GM18526 (cell line): Measurements from ENCODE around the gene GAS7.

Source experiments
- POLR2A ChIP-seq: IDR thresholded peaks from 3 replicates; pipeline ENCODE4 v1.6.1; 2011; ENCODE audit not compliant: insufficient read length; ENCODE audit errors: extremely low read depth

Gene GAS7

GRCh38 chr17:10136258-10136981, 62.0 kb downstream of the GAS7 start:
- TF ChIP-seq POLR2A = no peak

DNA sequence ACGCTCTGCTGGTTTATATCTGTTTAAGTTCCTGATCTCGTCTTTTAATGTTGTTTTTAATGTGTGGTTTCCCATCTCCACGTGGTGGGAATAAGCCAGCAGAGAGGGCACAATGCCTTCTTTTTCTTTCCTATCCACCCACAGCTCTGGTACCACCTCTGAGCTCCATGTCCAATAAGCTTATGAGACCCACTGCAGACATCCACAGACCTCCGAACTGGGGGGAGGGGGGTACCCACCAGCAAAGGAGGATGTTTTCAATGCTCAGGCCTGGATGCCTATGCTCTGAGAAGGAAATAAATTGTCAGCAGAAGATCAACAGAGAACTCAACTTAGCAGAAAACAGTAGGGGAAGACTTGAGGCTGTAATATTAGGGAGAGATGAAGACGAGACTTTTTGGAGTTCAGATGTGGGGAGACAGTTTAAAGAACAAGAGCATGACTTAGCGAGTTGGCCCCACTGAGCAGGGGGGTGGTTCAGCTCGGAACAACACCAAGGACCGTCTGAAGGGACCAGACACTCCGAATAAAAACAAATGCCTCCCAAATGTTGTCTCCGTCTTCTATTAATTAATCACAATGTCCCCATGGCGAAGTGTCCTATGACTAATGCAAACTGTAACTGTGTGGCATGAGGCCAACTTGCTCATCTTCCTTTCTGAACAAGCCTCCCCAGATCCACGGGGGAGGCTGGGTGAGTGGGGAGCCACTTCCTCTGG, 62.7 kb downstream of the GAS7 start:
- TF ChIP-seq POLR2A = no peak

DNA sequence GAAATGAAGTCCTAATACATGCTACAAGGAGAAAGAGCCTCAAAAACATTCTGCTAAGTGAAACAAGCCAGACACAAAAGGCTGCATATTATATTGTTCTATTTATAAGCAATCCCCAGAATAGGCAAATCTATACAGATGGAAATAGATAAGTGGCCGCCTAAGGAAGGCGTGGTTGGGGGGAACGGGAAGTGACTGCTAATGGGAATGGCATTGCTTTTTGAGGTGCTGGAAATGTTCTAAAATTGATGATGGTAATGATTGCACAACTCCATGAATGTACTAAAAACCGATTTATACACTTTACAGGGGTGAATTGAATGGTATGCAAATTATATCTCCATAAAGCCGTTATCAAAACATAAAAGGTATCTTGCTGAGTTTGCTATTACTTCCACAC, 67.7 kb downstream of the GAS7 start:
- TF ChIP-seq POLR2A = no peak

DNA sequence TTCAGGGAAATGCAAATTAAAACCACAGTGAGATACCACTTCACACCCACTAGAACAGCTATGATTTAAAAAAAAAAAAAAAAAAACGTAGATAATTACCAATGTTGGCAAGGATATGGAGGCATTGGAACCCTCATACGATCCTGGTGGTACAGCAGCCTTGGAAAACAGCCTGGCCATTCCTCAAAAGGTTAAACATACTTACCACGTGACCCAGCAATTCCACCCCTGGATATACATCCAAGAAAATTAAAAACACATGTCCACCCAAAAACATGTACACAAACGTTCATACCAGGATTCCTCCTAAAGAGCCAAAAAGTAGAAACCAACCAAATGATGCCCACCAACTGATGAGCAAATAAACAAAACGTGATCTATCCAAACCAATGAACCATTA, 68.1 kb downstream of the GAS7 start:
- no peak for TF ChIP-seq POLR2A

DNA sequence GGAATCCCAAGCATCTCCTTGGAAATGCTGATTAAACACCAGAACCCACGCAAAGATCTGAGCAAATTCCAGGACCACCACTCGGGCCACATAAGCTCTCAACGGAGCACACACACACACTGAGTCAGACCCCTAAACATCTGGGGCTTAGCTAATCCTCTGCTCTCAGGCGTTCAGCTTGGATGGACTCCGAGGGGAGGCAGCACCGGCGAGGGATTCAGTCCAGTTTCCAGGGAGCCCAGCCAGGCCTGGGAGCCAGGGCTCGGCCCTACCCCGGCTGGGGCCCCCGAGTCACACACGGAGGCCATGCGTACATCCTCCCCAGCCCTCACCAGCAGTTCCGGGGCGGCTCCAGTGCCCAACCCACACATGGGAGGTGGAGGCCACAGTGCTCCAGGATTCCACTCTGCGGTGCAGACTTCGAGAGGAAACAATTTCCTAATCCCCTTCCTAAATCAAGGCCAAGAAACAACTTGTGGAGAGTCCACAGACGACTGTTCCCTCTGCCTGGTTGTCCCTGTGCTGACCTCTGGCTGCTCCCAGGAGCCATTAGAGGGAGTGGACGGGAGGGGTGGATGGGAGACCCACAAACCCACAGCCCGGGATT, 70.5 kb downstream of the GAS7 start:
- TF ChIP-seq POLR2A = no peak

DNA sequence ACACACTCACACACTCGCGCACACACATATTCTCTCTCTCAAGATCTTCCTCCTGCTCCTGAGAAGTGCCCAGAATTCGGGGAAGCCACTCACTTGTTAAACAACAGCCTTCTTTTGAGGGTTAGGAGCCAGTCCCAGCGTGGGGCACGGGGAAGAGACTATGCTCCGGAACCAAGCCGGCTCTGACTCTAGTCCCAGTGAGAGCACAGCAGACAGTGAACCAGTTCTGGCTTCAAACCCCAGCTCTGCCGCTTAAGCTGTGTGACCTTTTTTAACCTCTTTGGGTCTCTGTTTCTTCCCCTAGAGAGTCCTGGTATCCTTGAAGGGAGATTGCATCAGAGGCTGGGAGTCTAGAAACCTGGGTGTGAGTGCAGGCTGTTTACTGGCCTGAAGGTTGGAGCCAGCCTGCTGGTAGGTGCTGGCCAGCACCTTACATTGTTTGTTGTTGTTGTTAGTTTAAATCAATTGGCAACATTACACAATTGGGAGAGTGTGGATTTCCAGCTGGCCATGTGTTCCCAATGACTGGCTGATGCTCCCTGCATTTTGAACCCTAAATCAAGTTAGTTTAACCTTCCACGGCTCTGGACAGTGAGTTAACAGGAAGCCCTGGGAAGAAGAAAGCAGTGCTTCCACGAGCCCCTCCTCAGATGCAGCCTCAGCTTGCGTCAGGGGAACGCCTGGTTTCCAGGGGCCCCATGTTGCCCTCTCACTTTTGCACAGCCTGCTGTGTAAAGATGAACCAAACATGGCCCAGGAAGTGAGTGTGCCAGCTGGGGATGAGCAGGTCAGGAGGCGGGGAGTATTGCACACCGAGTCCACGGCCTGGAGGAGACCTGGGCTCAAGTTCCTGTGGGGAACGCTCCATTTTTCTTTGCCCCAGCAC, 71.5 kb downstream of the GAS7 start:
- TF ChIP-seq POLR2A = no peak

DNA sequence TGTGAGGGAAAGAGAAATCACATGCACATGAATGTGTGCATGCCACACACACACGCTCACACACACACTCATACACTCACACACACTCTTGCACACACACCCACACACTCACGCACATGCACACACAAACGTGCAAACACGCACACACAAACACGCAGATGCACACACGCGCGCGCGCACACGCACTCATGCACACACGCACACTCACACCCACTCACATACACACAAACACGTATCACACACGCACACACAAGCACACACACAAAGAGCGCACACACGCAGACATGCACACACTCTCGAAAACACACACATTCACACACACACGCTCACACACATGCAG, 72.2 kb downstream of the GAS7 start:
- no peak for TF ChIP-seq POLR2A

GRCh38 chr17:10125531-10126275, 72.7 kb downstream of the GAS7 start:
- no peak for TF ChIP-seq POLR2A

GRCh38 chr17:10123093-10123492, 75.3 kb downstream of the GAS7 start:
- no peak for TF ChIP-seq POLR2A

DNA sequence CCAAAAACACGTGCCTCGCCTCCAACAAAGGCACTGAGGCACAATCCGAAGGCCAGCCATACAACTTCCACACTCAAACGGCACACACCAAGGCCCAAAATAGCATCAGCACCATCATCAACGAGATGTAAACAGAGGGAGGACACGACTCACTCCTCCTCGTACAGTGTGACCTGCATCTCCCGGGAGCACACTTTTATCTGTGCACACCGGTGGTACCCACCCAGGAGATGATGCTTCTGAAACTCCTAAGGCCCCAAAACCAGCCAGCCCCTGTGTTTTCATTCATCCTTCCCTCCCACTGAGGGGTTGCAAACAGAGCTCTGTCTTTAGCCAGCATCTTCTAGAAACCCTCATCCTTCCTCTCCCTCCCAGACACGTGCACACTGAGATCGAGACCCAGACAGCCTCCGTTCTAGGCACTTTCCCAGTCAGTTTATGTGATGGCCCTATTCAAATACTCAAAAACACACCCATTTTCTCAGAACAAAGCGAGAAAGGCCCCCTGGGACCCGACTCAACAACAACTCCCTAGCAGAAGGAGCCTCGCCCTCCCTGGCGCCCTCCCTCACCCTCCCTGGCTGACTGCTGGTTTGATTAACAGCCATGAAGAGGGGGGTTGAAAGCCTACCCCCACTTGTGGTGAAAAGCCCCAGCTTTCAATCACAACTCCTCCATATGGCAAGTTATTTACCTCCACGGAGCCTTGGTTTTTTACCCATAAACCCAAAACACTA, 76.3 kb downstream of the GAS7 start:
- TF ChIP-seq POLR2A = no peak

DNA sequence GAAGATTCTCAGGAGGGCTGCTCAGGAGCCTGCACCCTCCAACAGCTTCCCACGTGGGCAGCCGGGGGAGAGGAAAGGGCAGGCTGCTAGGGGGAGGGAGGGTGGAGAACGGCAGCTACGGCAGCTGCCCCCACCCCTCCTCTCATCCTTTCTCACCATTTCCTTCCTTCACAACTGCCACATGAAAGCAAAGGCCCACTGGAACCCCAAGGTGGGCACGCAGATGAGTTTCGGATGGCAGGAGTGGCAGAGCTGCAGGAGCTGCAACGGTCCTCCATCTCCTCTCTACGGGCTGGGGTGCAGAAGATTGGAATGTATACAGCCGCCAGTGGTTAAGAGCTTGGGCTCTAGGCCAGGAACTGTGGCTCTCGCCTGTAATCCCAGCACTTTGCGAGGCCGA, 77.7 kb downstream of the GAS7 start:
- no peak for TF ChIP-seq POLR2A

DNA sequence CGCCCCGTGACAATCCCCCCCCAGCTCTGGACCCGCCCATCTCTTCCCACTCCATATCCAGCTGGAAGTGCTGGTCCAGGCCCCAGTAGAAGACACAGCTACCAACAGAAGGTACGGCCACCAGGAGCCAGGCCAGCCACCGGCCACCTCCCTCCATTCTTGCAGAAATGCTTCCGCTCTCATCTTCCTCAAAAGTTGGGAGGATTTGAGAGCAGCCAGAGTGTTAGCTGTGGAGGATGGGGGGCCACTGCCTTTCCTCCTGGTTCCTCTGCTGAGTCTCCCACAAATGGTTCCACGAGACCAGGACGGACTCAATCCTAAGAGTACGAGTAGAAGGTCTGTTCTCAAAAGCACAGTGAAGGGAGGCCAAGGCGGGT, 78.3 kb downstream of the GAS7 start:
- TF ChIP-seq POLR2A = no peak

DNA sequence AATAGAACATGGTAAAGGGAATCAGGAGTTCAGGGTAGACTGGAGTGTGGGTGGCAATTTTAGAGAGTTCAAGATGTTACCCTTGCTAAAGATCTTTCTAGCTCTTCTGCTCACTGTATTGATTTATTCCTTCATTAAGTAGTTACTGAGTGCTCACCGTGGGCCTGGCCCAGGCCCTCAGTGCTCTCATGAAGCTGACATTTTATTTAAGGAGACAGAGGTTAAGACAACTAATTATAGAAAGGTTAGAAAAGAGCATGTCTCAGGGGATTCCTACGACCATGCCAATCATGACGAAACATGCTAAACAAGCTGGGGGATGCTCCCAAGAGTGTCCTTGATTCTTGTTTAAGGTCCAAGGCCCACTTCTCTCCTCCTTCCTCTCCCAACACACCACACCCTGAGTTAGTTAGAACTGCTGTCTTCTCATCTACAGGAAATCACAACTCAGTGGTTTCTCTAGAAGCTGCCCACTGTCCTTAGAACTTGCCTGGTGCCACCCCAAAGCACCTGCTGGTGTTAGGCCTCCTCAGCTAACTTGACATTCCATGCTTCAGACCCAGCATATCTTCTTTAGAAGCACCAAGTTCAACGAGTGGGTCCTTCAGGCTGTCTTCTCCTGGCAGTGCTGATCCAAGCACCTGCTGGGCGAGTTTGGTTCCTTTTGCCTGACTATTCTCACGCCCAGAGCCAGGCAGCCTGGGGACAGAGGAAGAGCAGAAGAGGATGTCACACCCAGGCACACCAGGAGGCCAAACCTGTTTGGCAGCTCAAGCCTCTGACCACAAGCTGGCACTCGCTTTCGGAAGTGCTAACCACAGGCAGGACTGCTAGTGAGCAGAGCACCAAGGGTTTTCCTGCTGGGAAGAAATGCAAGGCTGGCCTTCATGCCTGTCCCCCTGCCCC, 79.0 kb downstream of the GAS7 start:
- TF ChIP-seq POLR2A = no peak

DNA sequence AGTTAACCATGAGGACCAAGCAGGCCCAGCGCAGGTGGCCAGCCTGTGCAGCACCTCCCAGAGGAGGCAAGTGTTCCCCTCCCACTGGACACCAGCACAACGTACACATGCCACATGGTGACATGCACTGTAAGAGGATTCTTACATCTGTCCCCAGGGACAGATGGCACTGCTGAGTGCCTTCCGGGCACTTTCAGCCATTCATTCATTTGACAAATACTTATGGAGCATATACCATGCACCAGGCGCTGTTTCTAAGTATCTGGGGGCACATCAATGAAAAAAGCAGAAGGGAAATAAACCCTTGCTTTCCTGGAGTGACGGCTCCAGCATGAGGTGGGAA, 79.6 kb downstream of the GAS7 start:
- no peak for TF ChIP-seq POLR2A

DNA sequence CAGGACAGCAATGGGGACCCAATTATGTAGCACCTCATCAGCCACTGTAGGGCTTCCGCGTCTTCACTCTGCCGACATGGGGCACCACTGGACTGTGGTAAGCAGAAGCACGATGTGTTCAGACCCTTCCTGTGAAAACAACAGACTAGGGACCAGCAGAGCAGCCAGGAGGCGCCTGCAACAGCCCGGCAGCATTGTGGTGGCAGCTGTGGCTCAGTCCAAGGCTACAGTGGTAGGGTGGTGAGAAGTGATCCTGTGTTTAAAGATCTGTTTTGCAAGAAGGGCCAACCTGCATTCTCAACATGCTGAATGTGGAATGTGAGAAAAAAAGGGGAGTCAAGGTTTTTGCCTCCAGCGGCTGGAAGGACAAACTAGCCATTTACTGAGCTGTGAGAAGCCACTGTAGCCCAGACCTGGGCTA, 80.8 kb downstream of the GAS7 start:
- no peak for TF ChIP-seq POLR2A
